GM21528 (cell line): ENCODE measurements around the gene SLC6A8.

ENCODE experiments used
- ATAC-seq: cut with Tn5 transposase; IDR thresholded peaks from one replicate; pipeline ENCODE4 v1.9.1; 2021; ENCODE audit warnings: mild to moderate bottlenecking, moderate library complexity; ENCODE audit not compliant: unreplicated experiment, low FRiP score

The SLC6A8 gene

DNA sequence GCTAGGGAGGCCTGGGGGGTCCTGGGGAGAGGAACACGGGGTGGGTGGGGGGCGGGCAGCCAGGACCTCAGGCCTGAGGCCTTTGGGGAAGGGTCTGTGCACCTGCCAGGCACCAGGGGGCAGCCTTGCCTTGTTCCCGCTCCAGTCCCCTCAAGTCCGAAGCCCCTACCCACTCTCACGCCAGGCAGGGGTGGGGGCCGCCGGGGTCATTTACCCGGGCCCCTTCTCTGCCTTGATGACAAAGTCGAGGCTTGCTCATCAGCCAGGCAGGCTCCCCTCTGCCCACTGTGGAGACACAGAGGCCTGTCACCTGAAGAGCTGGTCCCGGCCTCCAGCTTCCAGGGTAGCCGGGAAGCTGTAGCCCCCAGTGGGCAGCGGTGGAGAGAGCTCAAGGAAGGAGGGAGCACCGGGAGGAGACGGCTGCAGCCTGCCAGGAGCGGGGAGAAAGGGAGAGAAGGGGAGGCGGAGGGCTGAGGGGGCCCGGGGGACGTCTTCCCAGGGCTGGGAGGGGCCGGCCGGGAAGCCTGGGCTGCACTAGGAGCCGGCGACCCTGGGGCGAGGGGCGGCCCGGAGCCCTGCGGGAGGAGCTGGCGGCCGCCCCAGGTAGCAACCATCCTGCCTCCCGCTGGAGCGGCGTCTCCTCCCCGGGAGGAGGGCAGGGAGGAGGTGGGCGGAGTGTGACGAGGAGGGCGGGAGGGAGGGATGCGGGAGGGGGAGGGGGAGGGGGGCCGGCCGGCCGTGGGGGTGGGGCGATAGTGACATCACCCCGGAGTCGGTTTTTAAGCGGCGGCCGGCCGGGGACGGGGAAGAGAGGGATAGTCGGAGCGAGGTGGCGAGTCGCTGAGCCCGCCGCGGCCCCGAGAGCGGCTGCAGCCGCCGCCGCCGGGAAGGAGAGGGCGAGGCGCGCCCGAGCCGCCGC lies at the start of gene SLC6A8:
Gene SLC6A8, plus strand, starts transcription at position 806 of the 919 bp plus-strand sequence. CDS start 649 bp downstream, outside the sequence.
- ATAC-seq: no peak

GRCh38 chrX:153638041-153638371 lies 49.7 kb upstream of the SLC6A8 start:
- no peak for ATAC-seq

DNA sequence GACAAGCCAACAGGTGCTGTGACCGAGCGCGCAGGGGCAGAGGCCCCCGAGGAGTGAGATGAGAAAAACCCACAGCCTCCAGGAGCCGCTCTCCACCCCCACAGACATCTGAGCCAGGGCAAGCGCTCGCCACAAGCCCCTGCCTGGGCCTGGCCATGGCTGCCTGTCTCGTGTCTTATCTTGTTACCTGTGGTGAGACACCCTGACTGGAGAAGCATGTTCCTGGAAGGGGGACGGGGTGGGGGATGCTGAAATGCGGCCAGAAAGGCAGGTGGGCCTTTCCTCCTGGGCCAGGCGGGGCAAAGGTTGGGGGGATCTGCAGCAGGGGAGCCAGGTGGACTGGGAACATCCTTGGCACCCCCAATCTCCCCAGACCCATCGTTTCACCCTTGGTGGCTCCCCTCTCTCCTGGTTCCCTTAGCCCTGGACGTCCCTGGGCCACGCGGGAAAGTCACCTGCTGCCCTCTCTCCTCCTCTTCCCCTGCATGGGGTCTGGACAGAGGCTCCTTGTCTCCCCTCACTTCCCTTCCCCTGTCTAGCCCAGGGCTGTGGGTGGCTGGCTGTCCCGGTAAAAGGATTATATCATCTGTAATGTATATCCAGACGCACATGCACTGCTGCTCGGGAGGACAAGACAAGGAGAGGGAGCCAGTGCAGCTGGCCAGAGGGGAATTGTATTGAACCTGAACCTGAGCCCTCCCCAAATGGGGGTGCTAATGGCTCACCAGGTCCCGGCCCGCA lies 49.1 kb upstream of the SLC6A8 start:
- no peak for ATAC-seq

DNA sequence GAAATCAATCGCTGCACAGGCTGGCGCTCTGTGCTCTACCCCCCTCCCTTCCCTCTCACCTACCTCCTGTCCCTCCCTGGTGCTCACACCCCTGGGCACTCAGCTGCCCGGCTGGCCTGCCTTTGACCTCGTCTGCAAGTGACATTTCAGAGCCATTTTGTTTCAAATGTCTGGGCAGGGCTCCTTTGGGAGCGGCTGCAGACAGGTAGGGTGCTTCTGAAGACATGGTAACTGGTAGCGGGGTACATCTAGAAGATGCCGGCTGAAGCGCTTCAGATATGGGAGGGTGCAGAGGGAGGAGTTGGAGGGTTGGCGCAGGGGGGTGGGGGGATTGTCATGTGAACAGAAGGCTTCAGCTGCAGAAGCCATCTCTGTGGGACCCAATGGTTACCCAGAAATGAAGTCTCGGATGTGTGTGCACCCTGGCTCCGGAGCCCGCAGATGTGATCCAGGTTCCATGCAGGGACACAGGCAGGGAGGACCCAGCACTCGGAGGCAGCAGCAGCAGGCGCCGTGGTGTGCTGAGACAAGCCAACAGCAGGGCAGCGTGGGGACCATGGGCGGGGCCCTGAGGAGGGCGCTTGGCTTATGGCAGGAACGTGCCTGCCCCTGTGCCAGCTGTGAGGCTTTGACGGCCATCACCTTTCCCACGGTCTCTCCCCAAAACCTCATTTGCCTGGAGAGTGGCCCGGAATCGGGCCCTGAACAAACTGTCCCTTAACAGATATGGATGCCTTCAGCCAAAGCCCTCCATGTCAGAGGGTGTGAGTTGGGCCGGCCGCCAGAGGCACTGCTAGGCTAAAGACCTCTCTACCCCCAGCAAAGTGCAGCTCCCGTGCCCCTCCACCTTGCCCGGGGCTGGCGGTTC lies 48.3 kb upstream of the SLC6A8 start:
- ATAC-seq: no peak

DNA sequence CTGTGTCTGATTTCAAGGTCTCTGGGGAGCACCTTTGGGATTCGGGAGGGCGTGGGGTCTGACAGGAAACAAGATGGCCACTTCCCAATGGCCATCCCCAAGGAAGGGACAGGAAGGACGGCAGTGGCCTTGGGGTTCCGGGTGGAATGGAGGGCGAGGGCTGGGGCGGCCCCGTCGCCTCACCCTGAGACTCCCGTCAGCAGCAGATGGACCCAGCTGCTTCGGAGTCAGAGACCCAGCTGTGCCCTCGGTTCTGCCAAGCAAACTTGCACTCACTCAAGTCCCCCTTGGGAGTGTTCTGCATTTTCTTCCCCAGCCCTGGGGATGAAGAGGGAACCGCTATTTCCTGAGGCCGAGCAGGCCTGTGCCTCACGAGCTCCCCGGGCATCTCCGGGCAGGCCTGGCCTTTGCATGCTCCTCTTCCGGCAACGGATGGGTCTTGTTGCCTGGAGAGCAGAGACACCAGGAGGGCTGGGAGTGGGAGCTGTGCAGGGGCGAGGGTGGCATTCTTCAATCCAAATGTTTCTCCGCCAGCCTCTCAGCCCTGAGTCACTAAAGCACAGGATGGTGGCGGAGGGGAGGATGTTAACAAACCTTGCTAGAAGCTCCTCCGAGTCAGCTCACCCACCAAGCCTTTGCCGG lies 47.6 kb upstream of the SLC6A8 start:
- no peak for ATAC-seq

- ATAC-seq: no peak
Measured at GRCh38 chrX:153640736-153641575, 46.8 kb upstream of the SLC6A8 start.

GRCh38 chrX:153641627-153642026 lies 46.1 kb upstream of the SLC6A8 start:
- no peak for ATAC-seq

DNA sequence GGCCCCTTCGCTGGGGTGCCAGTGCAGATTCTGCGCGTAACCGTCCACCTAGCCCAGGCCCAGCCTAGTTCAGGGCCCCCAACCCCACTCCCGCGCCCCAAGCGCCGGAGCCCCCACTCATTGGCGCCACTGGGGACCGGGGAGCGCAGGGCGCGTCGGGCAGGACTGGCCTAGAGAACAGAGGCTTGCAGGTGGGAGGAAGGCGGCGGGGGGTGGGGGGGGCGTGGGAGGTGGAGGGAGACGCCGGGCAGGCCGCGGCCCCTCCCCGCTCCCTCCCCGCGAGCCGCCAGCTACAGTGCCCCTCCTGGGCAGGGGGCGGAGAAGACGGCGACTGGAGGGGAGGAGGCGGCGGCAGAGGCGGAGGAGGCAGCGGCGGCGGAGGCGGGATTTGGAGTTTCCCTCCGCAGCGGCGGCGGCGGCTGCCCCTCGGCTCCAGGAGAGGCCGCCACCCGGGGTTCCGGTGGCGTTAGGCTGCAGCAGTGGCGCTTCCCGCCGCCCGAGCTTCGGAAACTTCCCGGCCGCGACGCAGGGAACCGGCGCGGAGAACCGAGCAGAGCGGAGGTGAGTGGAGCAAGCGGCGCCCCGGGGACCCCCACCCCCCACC lies 45.6 kb upstream of the SLC6A8 start:
- no peak for ATAC-seq

GRCh38 chrX:153642655-153643430 lies 44.9 kb upstream of the SLC6A8 start:
- ATAC-seq: no peak

- ATAC-seq: no peak
Measured at GRCh38 chrX:153643431-153644351, 44.0 kb upstream of the SLC6A8 start.

- no peak for ATAC-seq
Measured at GRCh38 chrX:153644356-153645125, 43.2 kb upstream of the SLC6A8 start.

DNA sequence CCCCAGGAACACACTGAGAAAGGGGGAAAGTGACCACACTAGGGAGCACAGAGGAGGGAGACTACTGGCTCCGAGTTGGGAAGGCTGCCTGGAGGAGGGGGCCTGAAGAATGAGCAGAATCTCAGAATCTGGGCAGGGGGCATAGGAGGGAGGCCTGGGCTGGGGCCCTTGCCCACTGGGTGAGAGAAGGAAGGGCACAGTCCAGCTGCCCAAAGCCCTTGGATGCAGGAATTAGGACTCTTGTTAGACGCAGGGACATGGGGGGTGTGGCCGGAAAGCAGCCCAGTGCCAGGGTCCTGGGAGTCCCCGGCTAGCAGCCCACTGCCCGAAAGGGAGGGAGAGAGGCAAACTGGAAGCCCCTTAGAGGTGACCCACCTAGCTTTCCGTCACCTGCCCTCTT lies 42.6 kb upstream of the SLC6A8 start:
- no peak for ATAC-seq

- ATAC-seq: no peak
Measured at GRCh38 chrX:153645921-153646488, 41.7 kb upstream of the SLC6A8 start.

- ATAC-seq: no peak
Measured at GRCh38 chrX:153646620-153647373, 40.9 kb upstream of the SLC6A8 start, which contains the start of gene DUSP9. Gene DUSP9, plus strand, starts transcription at chrX:153647203. Its CDS starts 751 bp downstream, at chrX:153647954.
